Lower lobe of right lung (tissue), 2 donors: Measurements from ENCODE around the gene DUSP10. TPM values are rescaled to one million over a fixed set of nuclear protein-coding genes. Genes with fewer than 3 reads are reported as not detected.

Source experiments
- ATAC-seq, 2 donors: fragments of 200-7000 bp; cut with Tn5 transposase; one replicate each; pipeline ENCODE4 v1.9.1; 2020 to 2022; ENCODE audit warnings: mild to moderate bottlenecking in 2 of 2, moderate library complexity in 2 of 2
- DNase-seq: peaks from one replicate; pipeline ENCODE4 v3.0.0-alpha.2; 2020
- H3K27ac ChIP-seq: fragments of 200-600 bp; one replicate; pipeline ENCODE4 v1.8.0; 2022
- H3K27me3 ChIP-seq: fragments of 200-600 bp; one replicate; pipeline ENCODE4 v1.8.0; 2022; ENCODE audit warnings: low read depth
- H3K36me3 ChIP-seq: fragments of 200-600 bp; one replicate; pipeline ENCODE4 v1.8.0; 2022; ENCODE audit warnings: mild to moderate bottlenecking
- H3K4me1 ChIP-seq: fragments of 200-600 bp; one replicate; pipeline ENCODE4 v1.8.0; 2022
- H3K4me3 ChIP-seq: fragments of 200-600 bp; one replicate; pipeline ENCODE4 v1.8.0; 2022; ENCODE audit warnings: mild to moderate bottlenecking
- H3K9me3 ChIP-seq: fragments of 200-600 bp; one replicate; pipeline ENCODE4 v1.8.0; 2022
- CTCF ChIP-seq: fragments of 200-600 bp; IDR thresholded peaks from one replicate; pipeline ENCODE4 v1.8.0; 2022; ENCODE audit warnings: antibody characterized with exemption, mild to moderate bottlenecking
- intact Hi-C: fragments of 100-400 bp; cut with DNase I; formaldehyde crosslinking; loops from one replicate; pipeline ENCODE4 v1.11.0; 2022
- total RNA-seq: library from RNA; stranded (reverse); fragmentation: NEBNext Ultra II Directional; extraction: Animal tissue kit (Norgen Biotek cat#: 25700); gene quantifications from one replicate; pipeline ENCODE4 v1.2.1, GENCODE V29; 2021
- donor health status: DM: no; HTN: yes; CAD: no; lungs with severe emphysema.

Gene DUSP10
- total RNA-seq, 1 donor from 2014 or later = 8.7 TPM

- Histone ChIP-seq H3K27ac (no peak overlapping the region), H3K4me1 (peaks cover 45% of the 10 kb centered on the region), H3K36me3 (no peaks in the 10 kb centered on the region), H3K4me3 (no peak overlapping the region), H3K9me3 (no peaks in the 10 kb centered on the region), H3K27me3 (no peaks in the 10 kb centered on the region)
- DNase-seq = no peak
- TF ChIP-seq CTCF = no peak
- intact Hi-C loops = no loop called here
- ATAC-seq = no peak
These were observed 25.0 kb downstream of the DUSP10 start for GRCh38 chr1:221716713-221717484.

DNA sequence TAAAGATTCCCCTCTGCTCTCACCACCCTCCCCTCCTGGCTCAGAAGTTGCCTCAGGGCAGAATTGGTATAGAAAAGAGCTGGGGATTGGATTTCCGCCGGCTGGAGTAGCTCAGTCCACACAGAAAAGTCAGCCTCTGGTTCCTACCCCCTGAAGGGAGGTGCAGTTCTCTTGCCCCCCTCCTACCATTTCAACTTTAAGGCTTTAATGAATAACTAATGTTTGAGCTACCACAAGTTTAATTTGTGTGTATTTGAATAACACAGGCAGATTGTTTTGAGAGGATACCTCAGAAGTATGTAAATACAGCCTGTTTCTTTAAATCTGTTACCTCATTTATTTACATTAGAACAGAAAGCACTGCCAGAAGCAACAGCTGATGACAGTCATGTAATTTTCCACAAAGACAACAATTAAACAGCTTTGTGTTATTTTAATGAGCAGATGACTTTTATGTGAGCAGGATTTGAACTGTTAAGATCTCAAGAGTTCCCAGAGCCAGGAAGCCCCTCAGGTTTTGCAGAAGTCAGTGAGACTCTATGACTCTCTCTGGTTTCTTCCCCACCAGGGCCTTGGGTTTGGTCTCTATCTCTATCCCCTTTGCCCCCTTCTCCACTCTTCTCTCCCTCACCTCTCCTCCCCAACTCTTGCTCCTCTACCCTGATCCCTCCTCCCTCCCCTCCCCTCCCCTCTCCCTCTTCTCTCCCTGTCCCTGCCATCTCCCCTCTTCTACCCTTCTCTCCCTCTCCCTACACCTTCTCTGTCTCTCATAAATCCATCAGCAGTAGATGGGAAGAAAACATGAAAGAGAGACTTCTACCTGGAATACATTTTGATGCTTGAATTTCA, 26.3 kb downstream of the DUSP10 start:
- intact Hi-C loops = no loop called here
- ATAC-seq = peak; percentile 14 to 67
- H3K4me1 ChIP-seq = peaks cover 58% of the 10 kb centered on the region

GRCh38 chr1:221714227-221715152, 27.4 kb downstream of the DUSP10 start:
- DNase-seq = no peak
- intact Hi-C loops = no loop called here
- Histone ChIP-seq H3K36me3 (no peaks in the 10 kb centered on the region), H3K27ac (no peak overlapping the region), H3K4me1 (peaks cover 58% of the 10 kb centered on the region), H3K4me3 (no peak overlapping the region), H3K27me3 (no peaks in the 10 kb centered on the region), H3K9me3 (no peaks in the 10 kb centered on the region)
- ATAC-seq = no peak
- no peak for TF ChIP-seq CTCF

More for the DNA sequence above, 26.3 kb downstream of the DUSP10 start:
- H3K27ac ChIP-seq = no peak overlapping the region
- H3K9me3 ChIP-seq = no peaks in the 10 kb centered on the region
- DNase-seq = no peak
- TF ChIP-seq CTCF = no peak
- no peak overlapping the region for H3K4me3 ChIP-seq
- no peaks in the 10 kb centered on the region for H3K27me3 ChIP-seq
- no peaks in the 10 kb centered on the region for H3K36me3 ChIP-seq

DNA sequence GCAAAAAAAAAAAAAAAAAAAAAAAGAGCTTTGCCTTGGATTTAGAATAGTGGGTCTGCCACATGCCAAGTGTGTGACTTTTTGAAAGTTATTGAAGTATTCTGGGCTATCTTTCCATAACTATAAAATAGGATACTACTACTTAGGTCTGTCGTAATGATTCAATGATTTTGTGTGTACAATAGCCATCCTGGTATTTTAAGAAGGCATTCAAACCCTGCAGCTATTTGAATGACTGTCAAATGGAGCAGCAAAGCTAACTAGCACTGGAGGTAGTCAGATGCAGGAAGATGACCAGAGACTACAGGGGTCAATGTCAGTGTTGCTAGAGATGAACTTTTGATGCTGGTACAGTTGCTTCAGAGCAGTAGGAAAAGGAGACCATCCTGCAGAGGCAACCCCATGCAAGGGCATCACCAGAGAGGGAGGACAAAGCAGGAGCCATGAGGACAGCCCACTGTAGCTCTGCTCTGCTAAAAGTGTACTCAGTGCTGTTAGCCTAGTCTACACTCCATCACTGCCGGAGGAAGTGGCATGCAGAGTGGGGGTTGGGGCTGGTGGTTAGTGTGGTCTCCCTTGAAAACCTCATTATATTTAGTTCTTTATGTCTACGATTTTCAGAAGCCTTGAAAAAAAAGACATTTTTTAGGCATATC, 29.0 kb downstream of the DUSP10 start:
- Histone ChIP-seq H3K9me3 (no peaks in the 10 kb centered on the region), H3K27ac (no peak overlapping the region), H3K27me3 (no peaks in the 10 kb centered on the region), H3K36me3 (no peaks in the 10 kb centered on the region), H3K4me1 (peaks cover 54% of the 10 kb centered on the region), H3K4me3 (no peak overlapping the region)
- ATAC-seq (peak; percentile 34 to 63), DNase-seq (peak; percentile 47)
- intact Hi-C loops = no loop called here
- TF ChIP-seq CTCF = no peak
